ENCODE measurements around the gene SPTBN1. TPM values are rescaled to one million over a fixed set of nuclear protein-coding genes. Genes with fewer than 3 reads are reported as not detected.

Gene SPTBN1
- total and polyA plus RNA-seq, 3 donors from 2014 or later: 143 to 366 (median 278) TPM

- TF ChIP-seq CTCF (IDR thresholded peaks at IDR 0.05) (no peak), POLR2A (IDR thresholded peaks at IDR 0.05) (no peak)
- intact Hi-C loops (cut with DNase I; ENCODE audit: low total_unique reads): no loop called here
- H3K4me3 ChIP-seq: no peak overlapping the region
- WGBS, 2 donors: 93 to 94% methylated on average over 13 of the region's 13 CpGs
- no peaks in the 10 kb centered on the region for H3K27me3 ChIP-seq
- H3K27ac ChIP-seq: no peak overlapping the region
- peaks cover 37% of the 10 kb centered on the region for H3K4me1 ChIP-seq
- no peak for DNase-seq
- no peaks in the 10 kb centered on the region for H3K36me3 ChIP-seq (ENCODE audit: low read depth, missing control alignments)
- no peaks in the 10 kb centered on the region for H3K9me3 ChIP-seq
Measured at GRCh38 chr2:54595161-54595803, 139.2 kb downstream of the SPTBN1 start.

GRCh38 chr2:54595999-54596902 is 140.1 kb downstream of the SPTBN1 start:
- 42 to 51% methylated on average over 15 of the region's 15 CpGs for WGBS, 2 donors
- Histone ChIP-seq H3K9me3 (no peaks in the 10 kb centered on the region), H3K4me3 (no peak overlapping the region), H3K4me1 (peaks cover 45% of the 10 kb centered on the region), H3K27me3 (no peaks in the 10 kb centered on the region), H3K27ac (peak overlapping the region in 1 of 2 donors; percentile 60), H3K36me3 (ENCODE audit: low read depth, missing control alignments) (no peaks in the 10 kb centered on the region)
- TF ChIP-seq POLR2A (IDR thresholded peaks at IDR 0.05) (no peak), CTCF (IDR thresholded peaks at IDR 0.05) (no peak)
- intact Hi-C loops (cut with DNase I; ENCODE audit: low total_unique reads): no loop called here
- DNase-seq: no peak

GRCh38 chr2:54597153-54597848 is 141.2 kb downstream of the SPTBN1 start:
- intact Hi-C loops (cut with DNase I; ENCODE audit: low total_unique reads): no loop called here
- TF ChIP-seq POLR2A (IDR thresholded peaks at IDR 0.05) (no peak), CTCF (IDR thresholded peaks at IDR 0.05) (no peak)
- no peak overlapping the region for H3K4me3 ChIP-seq
- WGBS, 2 donors: 46 to 56% methylated on average over 5 of the region's 5 CpGs
- peaks cover 55% of the 10 kb centered on the region for H3K4me1 ChIP-seq
- H3K9me3 ChIP-seq: no peaks in the 10 kb centered on the region
- peak; percentile 43 for DNase-seq
- H3K27ac ChIP-seq: no peak overlapping the region
- H3K27me3 ChIP-seq: no peaks in the 10 kb centered on the region
- H3K36me3 ChIP-seq (ENCODE audit: low read depth, missing control alignments): no peaks in the 10 kb centered on the region

GRCh38 chr2:54598347-54599325 is 142.5 kb downstream of the SPTBN1 start:
- no peak for TF ChIP-seq CTCF (IDR thresholded peaks at IDR 0.05)
- no peak for TF ChIP-seq POLR2A (IDR thresholded peaks at IDR 0.05)
- H3K4me1 ChIP-seq: peaks cover 65% of the 10 kb centered on the region
- H3K4me3 ChIP-seq: no peak overlapping the region
- H3K27me3 ChIP-seq: no peaks in the 10 kb centered on the region
- intact Hi-C loops (cut with DNase I; ENCODE audit: low total_unique reads): no loop called here
- peak; percentile 39 for DNase-seq
- H3K27ac ChIP-seq: no peak overlapping the region
- no peaks in the 10 kb centered on the region for H3K36me3 ChIP-seq (ENCODE audit: low read depth, missing control alignments)
- 84 to 88% methylated on average over 14 of the region's 14 CpGs for WGBS, 2 donors
- H3K9me3 ChIP-seq: no peaks in the 10 kb centered on the region
